ENCODE measurements around the gene STAT2. TPM values are rescaled to one million over a fixed set of nuclear protein-coding genes. Genes with fewer than 3 reads are reported as not detected.

Gene STAT2
- total and polyA plus RNA-seq, 2 of the 4 experiments (the other 2 are of a cell fraction), result 99.3 to 182 TPM

DNA sequence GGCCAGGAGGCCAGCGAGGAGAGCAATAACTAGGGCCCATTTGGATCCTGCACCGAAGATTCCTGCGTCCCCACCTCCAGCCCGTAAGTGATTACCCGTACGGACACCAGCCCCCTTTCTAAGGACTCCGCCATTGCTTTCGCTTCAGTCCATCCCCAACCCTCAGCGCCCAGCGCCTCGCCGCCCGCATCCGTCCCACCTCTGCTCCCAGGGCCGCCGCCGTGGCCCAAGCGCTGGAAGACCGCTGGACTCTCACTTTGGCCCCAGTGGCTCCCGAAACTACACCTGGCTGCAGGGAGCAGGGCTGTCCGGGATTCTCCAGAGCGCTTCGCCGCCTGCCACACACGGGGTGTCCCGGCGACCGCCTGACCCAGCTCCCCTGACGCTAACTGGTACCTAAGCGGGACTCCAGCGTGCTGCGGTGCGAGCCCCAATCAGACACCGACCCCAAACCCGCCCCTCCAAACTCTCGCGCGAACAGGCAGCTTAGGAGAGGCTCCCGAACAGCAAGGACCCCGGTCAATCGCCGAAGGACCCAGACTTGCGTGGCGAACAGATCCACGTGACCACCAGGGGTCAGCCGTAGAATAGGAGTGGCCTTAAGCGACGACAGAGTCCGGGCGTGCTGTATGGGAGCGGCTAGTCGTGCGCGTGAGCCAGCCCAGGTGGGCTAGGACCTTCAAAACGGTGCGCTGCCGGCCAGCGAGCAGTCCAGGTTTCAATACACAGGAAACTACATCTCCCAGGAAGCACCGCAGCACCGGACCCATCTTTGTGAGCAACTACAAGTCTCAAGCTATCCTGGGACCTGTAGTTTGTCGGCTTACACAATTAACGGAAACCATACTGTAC lies 44.1 kb downstream of the STAT2 start, which contains the start of gene CNPY2:
CNPY2 (minus strand) TSS at position 367 of the 852 bp plus-strand sequence. CDS start 771 bp downstream, outside the sequence.
- ATAC-seq (ENCODE audit: low read depth), result peak; percentile 96
- intact Hi-C loops (cut with micrococcal nuclease), result loop anchor here (5.0 kb wide), 1 partner anchor 146 kb away; no protein-coding TSS in a partner anchor
- BruUV-seq (replicated peaks), result no TSS peak
- TF ChIP-seq RAD21 (IDR thresholded peaks at IDR 0.05; ENCODE audit: low read length) (no peak), POLR2A (IDR thresholded peaks at IDR 0.05; ENCODE audit: low read depth, low read length) (peak; percentile 80), SMC3 (IDR thresholded peaks at IDR 0.05; ENCODE audit: low read depth, low read length) (no peak), CEBPB (IDR thresholded peaks at IDR 0.05; ENCODE audit: low read depth, low read length) (peak; percentile 54), RCOR1 (IDR thresholded peaks at IDR 0.05; ENCODE audit: insufficient replicate concordance, low read length) (no peak), NFE2L2 (IDR thresholded peaks at IDR 0.05; ENCODE audit: low read depth, low read length) (no peak), MXI1 (IDR thresholded peaks at IDR 0.05; ENCODE audit: borderline replicate concordance, low read depth, low read length) (peak; percentile 95), FOS (IDR thresholded peaks at IDR 0.05; ENCODE audit: low read depth, low read length) (no peak), MAFK (IDR thresholded peaks at IDR 0.05; ENCODE audit: low read depth, low read length) (no peak), CHD1 (IDR thresholded peaks at IDR 0.05; ENCODE audit: low read depth, low read length) (no peak)
- TF ChIP-seq, protein P1, sequence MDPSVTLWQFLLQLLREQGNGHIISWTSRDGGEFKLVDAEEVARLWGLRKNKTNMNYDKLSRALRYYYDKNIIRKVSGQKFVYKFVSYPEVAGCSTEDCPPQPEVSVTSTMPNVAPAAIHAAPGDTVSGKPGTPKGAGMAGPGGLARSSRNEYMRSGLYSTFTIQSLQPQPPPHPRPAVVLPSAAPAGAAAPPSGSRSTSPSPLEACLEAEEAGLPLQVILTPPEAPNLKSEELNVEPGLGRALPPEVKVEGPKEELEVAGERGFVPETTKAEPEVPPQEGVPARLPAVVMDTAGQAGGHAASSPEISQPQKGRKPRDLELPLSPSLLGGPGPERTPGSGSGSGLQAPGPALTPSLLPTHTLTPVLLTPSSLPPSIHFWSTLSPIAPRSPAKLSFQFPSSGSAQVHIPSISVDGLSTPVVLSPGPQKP (IDR thresholded peaks at IDR 0.05; ENCODE audit: borderline replicate concordance, low read depth, low read length), result no peak
- TF ChIP-seq, protein P2, sequence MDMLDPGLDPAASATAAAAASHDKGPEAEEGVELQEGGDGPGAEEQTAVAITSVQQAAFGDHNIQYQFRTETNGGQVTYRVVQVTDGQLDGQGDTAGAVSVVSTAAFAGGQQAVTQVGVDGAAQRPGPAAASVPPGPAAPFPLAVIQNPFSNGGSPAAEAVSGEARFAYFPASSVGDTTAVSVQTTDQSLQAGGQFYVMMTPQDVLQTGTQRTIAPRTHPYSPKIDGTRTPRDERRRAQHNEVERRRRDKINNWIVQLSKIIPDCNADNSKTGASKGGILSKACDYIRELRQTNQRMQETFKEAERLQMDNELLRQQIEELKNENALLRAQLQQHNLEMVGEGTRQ (IDR thresholded peaks at IDR 0.05; ENCODE audit: low read depth, low read length), result peak; percentile 87
- TF ChIP-seq, protein P3, sequence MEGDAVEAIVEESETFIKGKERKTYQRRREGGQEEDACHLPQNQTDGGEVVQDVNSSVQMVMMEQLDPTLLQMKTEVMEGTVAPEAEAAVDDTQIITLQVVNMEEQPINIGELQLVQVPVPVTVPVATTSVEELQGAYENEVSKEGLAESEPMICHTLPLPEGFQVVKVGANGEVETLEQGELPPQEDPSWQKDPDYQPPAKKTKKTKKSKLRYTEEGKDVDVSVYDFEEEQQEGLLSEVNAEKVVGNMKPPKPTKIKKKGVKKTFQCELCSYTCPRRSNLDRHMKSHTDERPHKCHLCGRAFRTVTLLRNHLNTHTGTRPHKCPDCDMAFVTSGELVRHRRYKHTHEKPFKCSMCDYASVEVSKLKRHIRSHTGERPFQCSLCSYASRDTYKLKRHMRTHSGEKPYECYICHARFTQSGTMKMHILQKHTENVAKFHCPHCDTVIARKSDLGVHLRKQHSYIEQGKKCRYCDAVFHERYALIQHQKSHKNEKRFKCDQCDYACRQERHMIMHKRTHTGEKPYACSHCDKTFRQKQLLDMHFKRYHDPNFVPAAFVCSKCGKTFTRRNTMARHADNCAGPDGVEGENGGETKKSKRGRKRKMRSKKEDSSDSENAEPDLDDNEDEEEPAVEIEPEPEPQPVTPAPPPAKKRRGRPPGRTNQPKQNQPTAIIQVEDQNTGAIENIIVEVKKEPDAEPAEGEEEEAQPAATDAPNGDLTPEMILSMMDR (conservative IDR thresholded peaks at IDR 0.05; ENCODE audit: low read depth, low read length), result 0 out of 2 replicates have a peak, but pooled peaks have one; percentile 9

More for the DNA sequence above, 44.1 kb downstream of the STAT2 start, which contains the start of gene CNPY2:
- Histone ChIP-seq H3K36me3 (ENCODE audit: control insufficient read depth, insufficient read depth, low read length) (peaks cover 13% of the 10 kb centered on the region), H3K4me3 (ENCODE audit: insufficient read depth, low read depth, low read length) (peak within 1 kb of the TSS; percentile 77), H3K23ac (ENCODE audit: low read depth, low read length) (peak within 1 kb of the TSS; percentile 99), H3K4me2 (ENCODE audit: low read depth, low read length) (peak within 1 kb of the TSS; percentile 95), H3K56ac (ENCODE audit: extremely low read depth, insufficient read depth, low read length) (peak within 1 kb of the TSS; percentile 90), H3K27ac (ENCODE audit: insufficient read depth, low read length) (peak within 1 kb of the TSS; percentile 97), H4K5ac (ENCODE audit: low read depth, low read length) (peak within 1 kb of the TSS; percentile 99), H2BK15ac (ENCODE audit: low read depth, low read length) (peak within 1 kb of the TSS; percentile 96; the same call in 1 of the 3 replicates), H2AFZ (replicated peaks; ENCODE audit: low read length, poor library complexity) (peak within 1 kb of the TSS; percentile 98), H3K4me1 (ENCODE audit: control insufficient read depth, insufficient read depth, low read length) (peaks cover 4% of the 10 kb centered on the region), H4K20me1 (ENCODE audit: insufficient read depth, low read length) (no peaks in the 10 kb centered on the region), H3K14ac (replicated peaks; ENCODE audit: low read depth, low read length) (peak within 1 kb of the TSS; percentile 98), H2BK20ac (ENCODE audit: low read depth, low read length) (peak within 1 kb of the TSS; percentile 70; the same call in 1 of the 2 replicates), H3K18ac (ENCODE audit: low read depth, low read length) (peak within 1 kb of the TSS; percentile 96), H3K79me1 (ENCODE audit: low read depth in 1 of 2, low read length in 2 of 2) (peaks cover 8 to 25% of the 10 kb centered on the region in 2 experiments), H4K8ac (ENCODE audit: low read depth in 2 of 2, low read length in 2 of 2) (peak within 1 kb of the TSS; percentile 93 to 100), H3K4ac (ENCODE audit: low read depth, low read length) (peak within 1 kb of the TSS; percentile 99), H3K27me3 (ENCODE audit: control insufficient read depth, insufficient read depth, low read length) (no peaks in the 10 kb centered on the region), H2AK9ac (replicated peaks; ENCODE audit: low read depth, low read length, poor library complexity) (peak within 1 kb of the TSS; percentile 87), H4K91ac (ENCODE audit: insufficient read depth, low read depth, low read length) (peak within 1 kb of the TSS; percentile 98), H2BK120ac (ENCODE audit: low read depth, low read length) (peak within 1 kb of the TSS; percentile 93; the same call in 1 of the 2 replicates), H3K9me3 (ENCODE audit: control insufficient read depth, insufficient read depth, low read length) (no peaks in the 10 kb centered on the region), H3K9me1 (ENCODE audit: insufficient read depth, low read length) (no peaks in the 10 kb centered on the region), H3K9ac (ENCODE audit: low read depth, low read length) (peak within 1 kb of the TSS; percentile 97), H2BK5ac (ENCODE audit: low read depth, low read length, poor library complexity, severe bottlenecking) (peak within 1 kb of the TSS; percentile 95), H2AK5ac (ENCODE audit: low read depth, low read length) (peak within 1 kb of the TSS; percentile 79)
- WGBS, 2 experiments (ENCODE audit: extremely low coverage in 2 of 2, insufficient read length in 1 of 2), result 1% methylated on average over 33 of the region's 62 CpGs; no CpG with 5 or more reads in 1 of the 2 experiments
- dilution Hi-C loops (cut with HindIII; ENCODE audit: low sequenced_read_pairs, unreplicated experiment), result no loop called here
- in situ Hi-C loops (cut with MboI; ENCODE audit: low sequenced_read_pairs), result no loop called here
- POLR2A ChIA-PET (ENCODE audit: unreplicated experiment), result interaction anchor here (0.6 to 0.9 kb wide), 4 partner anchors 18 to 691 kb away, joined by 3 to 6 read pairs (median 4); partner anchors contain the start of genes PAN2, STAT2 and ZBTB39
- CTCF ChIA-PET, result interaction anchor here (1.0 kb wide), 1 partner anchor 148 kb away, joined by 5 read pairs; no protein-coding TSS in a partner anchor
- DNase-seq, result peak; percentile 96

All from IMR-90 (cell line).